ENCODE data around the gene TTLL1.

Gene TTLL1

GRCh38 chr22:42990131-42990838, 98.9 kb downstream of the TTLL1 start:
- no peak for DNase-seq

Measured in NCI-H1436 treated with DMSO at 0.1 percent for 48 hours (cell line).